ENCODE results near the gene MMADHC.

DNA sequence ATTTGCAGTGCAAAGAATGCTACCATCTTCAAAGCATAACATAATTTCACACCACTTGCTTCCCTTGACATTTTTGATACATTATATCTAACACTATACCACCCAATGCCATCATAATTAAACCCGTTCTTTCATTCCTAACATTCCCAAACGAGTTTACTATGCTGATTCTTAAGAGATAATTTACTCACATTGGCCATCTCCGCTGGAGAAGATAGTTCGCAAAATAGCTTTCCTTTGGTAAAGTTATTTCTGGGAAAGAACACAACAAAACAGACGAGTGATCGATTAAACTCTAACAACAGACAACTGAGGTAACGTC, 716 bp downstream of the MMADHC start:
- TF ChIP-seq, protein P1, sequence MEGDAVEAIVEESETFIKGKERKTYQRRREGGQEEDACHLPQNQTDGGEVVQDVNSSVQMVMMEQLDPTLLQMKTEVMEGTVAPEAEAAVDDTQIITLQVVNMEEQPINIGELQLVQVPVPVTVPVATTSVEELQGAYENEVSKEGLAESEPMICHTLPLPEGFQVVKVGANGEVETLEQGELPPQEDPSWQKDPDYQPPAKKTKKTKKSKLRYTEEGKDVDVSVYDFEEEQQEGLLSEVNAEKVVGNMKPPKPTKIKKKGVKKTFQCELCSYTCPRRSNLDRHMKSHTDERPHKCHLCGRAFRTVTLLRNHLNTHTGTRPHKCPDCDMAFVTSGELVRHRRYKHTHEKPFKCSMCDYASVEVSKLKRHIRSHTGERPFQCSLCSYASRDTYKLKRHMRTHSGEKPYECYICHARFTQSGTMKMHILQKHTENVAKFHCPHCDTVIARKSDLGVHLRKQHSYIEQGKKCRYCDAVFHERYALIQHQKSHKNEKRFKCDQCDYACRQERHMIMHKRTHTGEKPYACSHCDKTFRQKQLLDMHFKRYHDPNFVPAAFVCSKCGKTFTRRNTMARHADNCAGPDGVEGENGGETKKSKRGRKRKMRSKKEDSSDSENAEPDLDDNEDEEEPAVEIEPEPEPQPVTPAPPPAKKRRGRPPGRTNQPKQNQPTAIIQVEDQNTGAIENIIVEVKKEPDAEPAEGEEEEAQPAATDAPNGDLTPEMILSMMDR (conservative IDR thresholded peaks at IDR 0.05): no peak
- TF ChIP-seq EZH2 (IDR thresholded peaks at IDR 0.05; ENCODE audit: low read depth): no peak

Measured in PC-9 (cell line).